Left ventricle myocardium inferior (tissue), 1 donor: ENCODE data around the gene MRPL2. TPM values are rescaled to one million over a fixed set of nuclear protein-coding genes. Genes with fewer than 3 reads are reported as not detected.

ENCODE experiments used
- DNase-seq: peaks from one replicate; pipeline ENCODE4 v3.0.0-alpha.2; 2020
- H3K27ac ChIP-seq: fragments of 200-600 bp; replicated peaks from 2 replicates; pipeline ENCODE4 v1.8.0; 2021
- H3K27me3 ChIP-seq: fragments of 200-600 bp; 2 replicates; pipeline ENCODE4 v1.8.0; 2021; ENCODE audit warnings: low read depth
- H3K36me3 ChIP-seq: fragments of 200-600 bp; 2 replicates; pipeline ENCODE4 v1.8.0; 2021
- H3K4me1 ChIP-seq: fragments of 200-600 bp; 2 replicates; pipeline ENCODE4 v1.8.0; 2021
- H3K4me3 ChIP-seq: fragments of 200-600 bp; 2 replicates; pipeline ENCODE4 v1.8.0; 2021; ENCODE audit warnings: mild to moderate bottlenecking, moderate library complexity
- H3K9me3 ChIP-seq: fragments of 200-600 bp; replicated peaks from 2 replicates; pipeline ENCODE4 v1.8.0; 2021
- CTCF ChIP-seq: fragments of 200-600 bp; IDR thresholded peaks from 2 replicates; pipeline ENCODE4 v1.8.0; 2021; ENCODE audit warnings: antibody characterized with exemption, mild to moderate bottlenecking, borderline replicate concordance
- intact Hi-C: fragments of 100-400 bp; cut with micrococcal nuclease; formaldehyde crosslinking; loops from one replicate; pipeline ENCODE4 v1.11.0; 2022
- total RNA-seq: library from RNA; stranded (reverse); fragmentation: NEBNext Ultra II Directional; extraction: Animal tissue kit (Norgen Biotek cat#: 25700); gene quantifications from one replicate; pipeline ENCODE4 v1.2.1, GENCODE V29; 2021
- donor health status: DM: no; HTN: yes; CAD: no; lungs with severe emphysema.

The MRPL2 gene
- total RNA-seq, 1 donor from 2014 or later = 94.9 TPM

DNA sequence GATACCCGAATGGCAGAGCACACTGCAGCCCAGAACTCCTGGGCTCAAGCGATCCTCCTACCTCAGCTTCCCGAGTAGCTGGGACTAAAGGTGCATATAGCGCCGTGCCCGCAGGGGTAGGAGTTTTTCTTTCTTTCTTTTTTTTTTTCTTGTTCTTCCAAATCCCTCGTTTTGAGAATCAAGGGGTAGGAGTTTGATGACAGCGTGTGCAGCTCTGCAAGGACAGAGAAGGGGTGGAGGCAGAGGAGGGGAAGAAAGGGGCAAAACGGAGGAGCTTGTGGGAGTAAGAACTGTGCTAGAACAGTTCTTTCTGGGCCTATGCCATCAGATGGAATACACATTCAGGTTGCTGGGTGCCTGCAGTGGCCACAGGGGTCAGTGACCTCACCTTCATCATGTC lies 22.5 kb downstream of the MRPL2 start:
- Histone ChIP-seq H3K27me3 (no peaks in the 10 kb centered on the region), H3K4me3 (no peak overlapping the region), H3K4me1 (peaks cover 27% of the 10 kb centered on the region), H3K27ac (peak overlapping the region; percentile 83), H3K9me3 (no peaks in the 10 kb centered on the region), H3K36me3 (peaks cover 38% of the 10 kb centered on the region)
- TF ChIP-seq CTCF = no peak
- DNase-seq = no peak
- intact Hi-C loops = no loop called here

GRCh38 chr6:43035495-43036194 lies 23.6 kb downstream of the MRPL2 start:
- TF ChIP-seq CTCF = peak; percentile 21
- Histone ChIP-seq H3K36me3 (peaks cover 42% of the 10 kb centered on the region), H3K27me3 (no peaks in the 10 kb centered on the region), H3K9me3 (no peaks in the 10 kb centered on the region), H3K4me1 (peaks cover 27% of the 10 kb centered on the region), H3K27ac (peak overlapping the region; percentile 83), H3K4me3 (no peak overlapping the region)
- intact Hi-C loops = no loop called here
- peak; percentile 73 for DNase-seq

DNA sequence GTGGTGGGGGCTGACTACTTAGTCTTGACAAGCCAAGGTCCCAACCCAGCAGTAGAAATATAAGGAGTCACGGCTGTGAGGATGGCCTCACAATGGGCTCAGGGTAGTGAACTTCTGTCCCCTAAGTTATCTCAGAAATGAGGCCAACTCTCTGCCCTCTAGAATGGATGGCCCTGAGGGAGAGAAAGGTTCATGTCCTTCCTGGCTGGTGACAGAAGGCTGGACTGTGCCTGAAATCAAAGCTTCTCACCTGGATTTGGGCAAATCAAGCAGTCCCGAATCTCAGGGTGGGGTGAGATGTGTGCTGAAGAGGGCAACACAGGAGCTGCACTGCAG lies 25.1 kb downstream of the MRPL2 start:
- Histone ChIP-seq H3K4me3 (no peak overlapping the region), H3K4me1 (peaks cover 27% of the 10 kb centered on the region), H3K27ac (no peak overlapping the region), H3K9me3 (no peaks in the 10 kb centered on the region), H3K27me3 (no peaks in the 10 kb centered on the region), H3K36me3 (peaks cover 49% of the 10 kb centered on the region)
- intact Hi-C loops = no loop called here
- TF ChIP-seq CTCF = no peak
- DNase-seq = no peak

DNA sequence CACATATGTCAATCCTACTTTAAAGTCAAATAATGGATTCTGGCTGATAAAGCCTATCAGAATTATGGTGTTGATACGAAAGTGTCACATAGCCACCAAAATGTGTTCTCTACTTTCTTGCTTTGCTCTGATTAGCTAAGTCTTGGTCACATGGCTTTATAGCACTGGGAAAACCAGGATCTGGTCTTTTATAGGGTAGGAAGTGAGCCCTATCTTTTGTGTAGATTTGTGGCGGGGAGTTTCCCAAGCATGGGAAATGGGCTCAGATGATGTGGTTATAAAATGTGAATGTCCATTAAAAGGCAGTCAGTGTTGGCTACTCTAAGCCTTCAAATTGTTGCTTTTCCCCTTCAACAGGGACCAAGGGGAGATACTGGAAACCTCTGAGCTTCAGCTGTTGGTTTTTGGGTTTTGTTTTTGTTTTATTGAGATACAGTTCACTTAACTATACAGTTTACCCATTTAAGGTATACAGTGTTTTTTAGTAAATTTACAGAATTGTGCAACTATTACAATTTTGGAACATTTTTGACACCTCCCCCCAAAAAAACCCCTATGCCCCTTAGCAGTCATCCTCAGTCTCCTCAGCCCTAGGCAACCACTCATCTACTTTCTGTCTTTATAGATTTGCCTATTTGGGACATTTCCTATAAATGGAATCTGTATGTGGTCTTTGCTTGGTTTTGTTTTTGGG lies 25.6 kb downstream of the MRPL2 start:
- H3K27me3 ChIP-seq = no peaks in the 10 kb centered on the region
- no peak overlapping the region for H3K4me3 ChIP-seq
- peaks cover 27% of the 10 kb centered on the region for H3K4me1 ChIP-seq
- H3K27ac ChIP-seq = no peak overlapping the region
- TF ChIP-seq CTCF = no peak
- no peak for DNase-seq
- intact Hi-C loops = no loop called here
- peaks cover 49% of the 10 kb centered on the region for H3K36me3 ChIP-seq
- no peaks in the 10 kb centered on the region for H3K9me3 ChIP-seq

DNA sequence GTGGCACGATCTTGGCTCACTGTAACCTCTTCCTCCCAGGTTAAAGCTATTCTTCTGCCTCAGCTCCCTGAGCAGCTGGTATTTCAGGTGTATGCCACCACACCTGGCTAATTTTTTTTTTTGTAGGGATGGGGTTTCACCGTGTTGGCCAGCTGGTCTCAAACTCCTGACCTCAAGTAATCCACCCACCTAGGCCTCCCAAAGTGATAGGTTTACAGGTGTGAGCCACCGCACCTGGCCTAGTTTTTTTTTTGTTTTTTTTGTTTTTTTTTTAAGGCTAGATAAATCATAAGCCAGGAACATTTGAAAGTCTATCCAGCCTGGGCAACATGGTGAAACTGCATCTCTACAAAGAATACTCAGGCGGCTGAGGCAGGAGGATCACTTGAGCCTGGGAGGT lies 26.9 kb downstream of the MRPL2 start:
- H3K4me3 ChIP-seq = no peak overlapping the region

More for the DNA sequence above, 26.9 kb downstream of the MRPL2 start:
- no peaks in the 10 kb centered on the region for H3K9me3 ChIP-seq
- peaks cover 47% of the 10 kb centered on the region for H3K36me3 ChIP-seq
- no peak for DNase-seq
- no peak overlapping the region for H3K27ac ChIP-seq
- no peaks in the 10 kb centered on the region for H3K27me3 ChIP-seq
- TF ChIP-seq CTCF = no peak
- intact Hi-C loops = no loop called here
- peaks cover 21% of the 10 kb centered on the region for H3K4me1 ChIP-seq
